ENCODE results near the gene RFX4. TPM values are rescaled to one million over a fixed set of nuclear protein-coding genes. Genes with fewer than 3 reads are reported as not detected.

RFX4 gene
- total RNA-seq, 4 donors from 2014 or later = not detected

DNA sequence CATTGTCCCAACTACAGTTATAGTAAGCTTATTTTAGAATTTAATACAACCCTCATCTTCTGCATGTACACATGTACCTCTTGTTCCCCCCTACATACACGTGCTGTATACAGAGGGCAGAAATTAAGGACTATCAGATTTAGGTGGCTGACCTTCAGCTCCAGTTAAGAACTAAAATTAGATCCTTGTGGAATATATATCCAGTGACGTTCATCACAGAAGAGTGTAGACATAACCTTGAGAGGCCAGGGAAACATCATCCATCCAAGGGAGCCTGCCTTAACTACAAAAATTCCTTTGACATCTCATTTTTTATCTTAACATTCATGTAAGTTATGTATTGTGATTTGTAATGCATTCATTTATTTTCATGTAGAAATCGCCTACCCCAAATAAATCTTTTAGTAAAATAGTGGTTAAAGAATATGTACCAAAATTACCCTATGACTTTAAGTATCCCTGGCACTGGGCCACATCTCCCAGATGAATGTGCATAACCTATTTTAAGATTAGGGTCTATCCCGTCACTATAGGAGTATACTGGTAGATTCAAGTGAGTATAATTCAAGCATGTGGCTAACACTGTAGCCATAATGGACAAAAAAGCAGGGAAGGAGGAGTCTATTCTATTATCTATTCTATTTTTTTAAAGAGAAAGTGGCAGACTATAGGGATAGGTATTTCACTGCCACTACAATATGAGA is 219.2 kb downstream of the RFX4 start:
- no peak for DNase-seq

DNA sequence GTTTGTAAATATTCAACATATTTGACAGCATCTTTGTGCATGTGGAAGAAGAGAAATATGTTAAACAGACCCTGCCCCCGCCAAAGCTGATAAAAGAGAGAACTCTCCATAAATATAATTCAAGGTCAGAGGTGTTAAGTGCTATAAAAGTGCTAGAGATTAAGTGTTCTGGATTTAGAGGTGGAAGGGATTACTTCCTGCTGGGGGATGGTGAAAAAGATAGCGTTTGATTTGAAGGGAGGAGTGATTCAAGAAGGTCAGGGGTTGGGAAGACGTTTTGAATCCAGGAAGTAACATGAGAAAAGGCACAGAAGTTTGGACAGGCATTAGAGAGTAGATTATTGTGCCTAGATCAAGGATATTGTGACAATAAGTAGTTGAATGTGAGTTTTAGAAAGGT is 221.9 kb downstream of the RFX4 start:
- DNase-seq = no peak
- TF ChIP-seq POLR2AphosphoS5 (IDR thresholded peaks at IDR 0.05) = no peak
- TF ChIP-seq, protein P1, sequence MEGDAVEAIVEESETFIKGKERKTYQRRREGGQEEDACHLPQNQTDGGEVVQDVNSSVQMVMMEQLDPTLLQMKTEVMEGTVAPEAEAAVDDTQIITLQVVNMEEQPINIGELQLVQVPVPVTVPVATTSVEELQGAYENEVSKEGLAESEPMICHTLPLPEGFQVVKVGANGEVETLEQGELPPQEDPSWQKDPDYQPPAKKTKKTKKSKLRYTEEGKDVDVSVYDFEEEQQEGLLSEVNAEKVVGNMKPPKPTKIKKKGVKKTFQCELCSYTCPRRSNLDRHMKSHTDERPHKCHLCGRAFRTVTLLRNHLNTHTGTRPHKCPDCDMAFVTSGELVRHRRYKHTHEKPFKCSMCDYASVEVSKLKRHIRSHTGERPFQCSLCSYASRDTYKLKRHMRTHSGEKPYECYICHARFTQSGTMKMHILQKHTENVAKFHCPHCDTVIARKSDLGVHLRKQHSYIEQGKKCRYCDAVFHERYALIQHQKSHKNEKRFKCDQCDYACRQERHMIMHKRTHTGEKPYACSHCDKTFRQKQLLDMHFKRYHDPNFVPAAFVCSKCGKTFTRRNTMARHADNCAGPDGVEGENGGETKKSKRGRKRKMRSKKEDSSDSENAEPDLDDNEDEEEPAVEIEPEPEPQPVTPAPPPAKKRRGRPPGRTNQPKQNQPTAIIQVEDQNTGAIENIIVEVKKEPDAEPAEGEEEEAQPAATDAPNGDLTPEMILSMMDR (IDR thresholded peaks at IDR 0.05) = no peak
- no peak for TF ChIP-seq POLR2A (IDR thresholded peaks at IDR 0.05)
- no peak for TF ChIP-seq EP300 (IDR thresholded peaks at IDR 0.05; ENCODE audit: low read depth)
- H3K4me3 ChIP-seq = no peak overlapping the region
- H3K36me3 ChIP-seq = peaks cover 0 to 9% (median 0%) of the 10 kb centered on the region in 4 donors
- peaks cover 0 to 10% (median 0%) of the 10 kb centered on the region in 4 donors for H3K4me1 ChIP-seq
- intact Hi-C loops (cut with DNase I; ENCODE audit: low total_unique reads) = no loop called here
- H3K27me3 ChIP-seq = no peaks in the 10 kb centered on the region
- H3K27ac ChIP-seq = peak overlapping the region in 2 of 4 donors; percentile 57 to 64
- 39 to 45% methylated on average over 2 to 3 of the region's 3 CpGs for WGBS, 2 donors (ENCODE audit: low coverage in 1 of 2)
- in situ Hi-C loops (cut with MboI; ENCODE audit: low pct_ligation_motif_present in 1 of 4, low pct_unique_long_range_greater_than_20kb in 1 of 4, low sequenced_read_pairs in 3 of 4) = no loop called here
- H3K9me3 ChIP-seq = no peaks in the 10 kb centered on the region

More for the DNA sequence above, 219.2 kb downstream of the RFX4 start:
- H3K27ac ChIP-seq = no peak overlapping the region
- WGBS, 2 donors (ENCODE audit: low coverage in 1 of 2) = 81 to 84% methylated on average over 4 of the region's 4 CpGs
- intact Hi-C loops (cut with DNase I; ENCODE audit: low total_unique reads) = no loop called here
- no peaks in the 10 kb centered on the region for H3K9me3 ChIP-seq
- H3K27me3 ChIP-seq = no peaks in the 10 kb centered on the region
- TF ChIP-seq, protein P1 (IDR thresholded peaks at IDR 0.05) = no peak
- no peak for TF ChIP-seq POLR2A (IDR thresholded peaks at IDR 0.05)
- TF ChIP-seq EP300 (IDR thresholded peaks at IDR 0.05; ENCODE audit: low read depth) = no peak
- no peak for TF ChIP-seq POLR2AphosphoS5 (IDR thresholded peaks at IDR 0.05)
- no peak overlapping the region for H3K4me3 ChIP-seq
- peaks cover 0 to 10% (median 0%) of the 10 kb centered on the region in 4 donors for H3K4me1 ChIP-seq
- H3K36me3 ChIP-seq = peaks cover 0 to 9% (median 0%) of the 10 kb centered on the region in 4 donors
- in situ Hi-C loops (cut with MboI; ENCODE audit: low pct_ligation_motif_present in 1 of 4, low pct_unique_long_range_greater_than_20kb in 1 of 4, low sequenced_read_pairs in 3 of 4) = no loop called here

Other genes with a start within 250 kb of the RFX4 start
- 1 to 10 TPM; 5.6 to 8.4 (median 7.7) TPM for gene POLR3B, start 225.3 kb upstream of the RFX4 start, total RNA-seq
- gene RIC8B, start 191.7 kb downstream of the RFX4 start, total RNA-seq = 10 to 100 TPM; 10.5 to 19.5 (median 16.6) TPM